Stimulated activated CD4-positive, alpha-beta T cell treated with anti-CD3 and anti-CD28 coated beads, TNF-alpha, amount 100 ng/mL, for 4 hours (primary cell): ENCODE results near the gene SHANK1.

Experiments
- DNase-seq, 3 experiments: peaks; one replicate each; pipeline ENCODE4 v3.0.0-alpha.2; 2020; ENCODE audit warnings: low read depth in 3 of 3

SHANK1 gene

GRCh38 chr19:50686310-50687032, 33.1 kb downstream of the SHANK1 start:
- no peak for DNase-seq

- DNase-seq: peak; percentile 41 to 63 (median 55)
Measured at GRCh38 chr19:50679177-50680125, 40.2 kb downstream of the SHANK1 start.

GRCh38 chr19:50678323-50678722, 41.3 kb downstream of the SHANK1 start:
- no peak for DNase-seq

GRCh38 chr19:50677636-50678035, 42.0 kb downstream of the SHANK1 start:
- no peak for DNase-seq

GRCh38 chr19:50676625-50677197, 42.9 kb downstream of the SHANK1 start:
- no peak for DNase-seq

- no peak for DNase-seq
Measured at GRCh38 chr19:50673118-50673517, 46.5 kb downstream of the SHANK1 start.

- no peak for DNase-seq
Measured at GRCh38 chr19:50670102-50670380, 49.6 kb downstream of the SHANK1 start.

- no peak for DNase-seq
Measured at GRCh38 chr19:50669302-50670101, 50.1 kb downstream of the SHANK1 start.

- DNase-seq: no peak
Measured at GRCh38 chr19:50668879-50669278, 50.7 kb downstream of the SHANK1 start.

GRCh38 chr19:50668416-50668815, 51.2 kb downstream of the SHANK1 start:
- no peak for DNase-seq

- DNase-seq: no peak
Measured at GRCh38 chr19:50667759-50668231, 51.8 kb downstream of the SHANK1 start.

GRCh38 chr19:50667177-50667758, 52.3 kb downstream of the SHANK1 start:
- no peak for DNase-seq

GRCh38 chr19:50666346-50667176, 53.0 kb downstream of the SHANK1 start:
- DNase-seq: no peak

GRCh38 chr19:50664204-50664603, 55.4 kb downstream of the SHANK1 start:
- DNase-seq: no peak

GRCh38 chr19:50663482-50663790, 56.2 kb downstream of the SHANK1 start:
- DNase-seq: no peak

- no peak for DNase-seq
Measured at GRCh38 chr19:50662651-50663481, 56.7 kb downstream of the SHANK1 start.

- no peak for DNase-seq
Measured at GRCh38 chr19:50661766-50662650, 57.6 kb downstream of the SHANK1 start.

GRCh38 chr19:50661023-50661422, 58.6 kb downstream of the SHANK1 start:
- no peak for DNase-seq

GRCh38 chr19:50660088-50660366, 59.6 kb downstream of the SHANK1 start:
- DNase-seq: no peak
